Activated naive CD8-positive, alpha-beta T cell treated with anti-CD3 and anti-CD28 coated beads for 36 hours (primary cell): Measurements from ENCODE around the gene PDLIM4. TPM values are rescaled to one million over a fixed set of nuclear protein-coding genes. Genes with fewer than 3 reads are reported as not detected.
A peak's percentile ranks its signal among the peaks of the same experiment; 100 is the strongest.

Source experiments
- DNase-seq: peaks from one replicate; pipeline ENCODE4 v3.0.0; 2021
- H3K27ac Mint-ChIP-seq: one replicate; pipeline ENCODE4 v1.8.0; 2022; ENCODE audit warnings: mild to moderate bottlenecking, moderate library complexity, mixed read lengths
- H3K27me3 Mint-ChIP-seq: one replicate; pipeline ENCODE4 v1.8.0; 2022; ENCODE audit warnings: mild to moderate bottlenecking, mixed read lengths
- H3K36me3 Mint-ChIP-seq: one replicate; pipeline ENCODE4 v1.8.0; 2021; ENCODE audit warnings: mild to moderate bottlenecking, mixed read lengths
- H3K4me1 Mint-ChIP-seq: one replicate; pipeline ENCODE4 v1.8.0; 2021; ENCODE audit warnings: mixed read lengths
- H3K4me3 Mint-ChIP-seq: one replicate; pipeline ENCODE4 v1.8.0; 2022; ENCODE audit warnings: mild to moderate bottlenecking, moderate library complexity, mixed read lengths
- H3K9me3 Mint-ChIP-seq: one replicate; pipeline ENCODE4 v1.8.0; 2022; ENCODE audit warnings: mixed read lengths
- total RNA-seq, 2 experiments: library from RNA; stranded (reverse); gene quantifications; one replicate each; pipeline ENCODE4 v1.2.3, GENCODE V29; 2021

PDLIM4 gene
- total RNA-seq, 2 experiments from 2014 or later, result 0.31 TPM; not detected in 1

DNA sequence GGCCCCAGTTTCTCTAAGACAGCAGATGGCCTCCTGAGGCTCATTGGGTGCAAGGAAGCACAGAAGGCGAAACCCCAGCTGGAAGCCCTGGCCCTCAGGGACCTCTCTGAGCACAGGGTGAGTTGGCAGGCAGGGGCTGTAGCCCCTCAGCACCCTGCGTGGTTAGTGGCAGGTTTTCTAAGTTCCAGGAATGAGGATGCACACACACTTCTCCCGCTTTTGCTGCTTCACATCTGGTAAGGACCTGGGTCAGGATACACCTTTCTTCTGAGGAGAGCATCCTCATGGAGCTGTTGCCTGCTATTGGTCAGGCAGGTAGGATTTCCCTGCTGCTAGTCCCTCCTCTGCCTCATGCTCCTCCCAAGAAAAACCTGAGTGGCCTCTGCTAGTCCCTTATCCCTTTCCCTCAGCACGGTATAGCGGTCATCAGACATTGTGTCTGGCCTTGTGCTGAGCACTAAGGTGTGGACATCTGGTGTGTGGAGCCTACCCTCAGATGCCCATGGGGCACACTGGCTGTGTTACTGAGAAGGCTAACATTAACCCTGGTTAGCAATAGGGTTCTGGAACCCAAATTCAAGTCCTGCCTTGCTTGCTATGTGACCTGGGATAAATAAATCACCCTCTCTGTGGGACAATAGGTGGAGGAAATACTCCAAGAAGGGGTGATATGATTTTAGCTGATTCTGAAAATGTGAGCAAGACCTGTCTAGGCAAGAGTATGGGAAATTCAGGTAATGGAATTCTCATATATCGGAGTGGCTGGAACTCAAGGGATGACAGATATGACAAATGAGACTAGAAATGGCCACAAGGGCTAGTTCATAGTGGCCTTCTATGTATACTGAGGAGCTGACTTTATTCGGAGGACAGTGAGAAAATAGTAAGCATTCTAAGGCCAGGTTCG lies 38.3 kb downstream of the PDLIM4 start:
- peak overlapping the region; percentile 89 for H3K4me3 Mint-ChIP-seq
- H3K36me3 Mint-ChIP-seq, result no peaks in the 10 kb centered on the region
- no peaks in the 10 kb centered on the region for H3K27me3 Mint-ChIP-seq
- H3K4me1 Mint-ChIP-seq, result peaks cover 25% of the 10 kb centered on the region
- H3K27ac Mint-ChIP-seq, result peak overlapping the region; percentile 95
- DNase-seq, result no peak
- H3K9me3 Mint-ChIP-seq, result no peaks in the 10 kb centered on the region

DNA sequence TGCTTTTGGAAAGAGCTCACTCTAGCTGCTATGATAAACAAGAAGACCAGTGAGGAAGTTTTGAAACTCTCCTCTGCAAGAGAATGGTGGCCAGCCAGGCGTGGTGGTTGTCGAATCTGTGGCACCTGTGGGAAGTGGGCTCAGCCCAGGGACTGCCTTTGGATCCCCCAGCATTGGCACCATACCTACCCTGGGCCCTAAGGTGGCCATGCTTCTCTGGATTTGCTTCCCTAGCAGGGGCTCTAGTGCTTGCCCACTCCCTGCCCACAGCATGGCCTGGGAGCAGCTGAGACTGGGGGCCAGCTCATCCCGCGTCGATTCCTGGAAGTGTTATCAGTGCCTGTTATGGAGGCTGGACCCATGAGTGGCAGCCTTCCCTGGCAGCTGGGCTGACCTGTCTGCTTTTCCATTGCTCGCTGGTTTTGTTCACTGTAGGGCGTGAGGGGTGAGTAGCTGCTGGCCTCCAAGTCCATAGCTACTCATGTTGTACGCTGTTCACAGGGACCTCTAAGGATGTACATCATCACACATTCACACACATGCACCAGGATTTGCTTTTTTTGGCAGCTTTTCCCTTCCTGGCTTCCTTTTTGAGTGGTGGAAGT lies 39.0 kb downstream of the PDLIM4 start:
- no peaks in the 10 kb centered on the region for H3K9me3 Mint-ChIP-seq
- no peak for DNase-seq
- no peak overlapping the region for H3K4me3 Mint-ChIP-seq
- H3K4me1 Mint-ChIP-seq, result peaks cover 22% of the 10 kb centered on the region
- no peaks in the 10 kb centered on the region for H3K36me3 Mint-ChIP-seq
- H3K27ac Mint-ChIP-seq, result no peak overlapping the region
- no peaks in the 10 kb centered on the region for H3K27me3 Mint-ChIP-seq

DNA sequence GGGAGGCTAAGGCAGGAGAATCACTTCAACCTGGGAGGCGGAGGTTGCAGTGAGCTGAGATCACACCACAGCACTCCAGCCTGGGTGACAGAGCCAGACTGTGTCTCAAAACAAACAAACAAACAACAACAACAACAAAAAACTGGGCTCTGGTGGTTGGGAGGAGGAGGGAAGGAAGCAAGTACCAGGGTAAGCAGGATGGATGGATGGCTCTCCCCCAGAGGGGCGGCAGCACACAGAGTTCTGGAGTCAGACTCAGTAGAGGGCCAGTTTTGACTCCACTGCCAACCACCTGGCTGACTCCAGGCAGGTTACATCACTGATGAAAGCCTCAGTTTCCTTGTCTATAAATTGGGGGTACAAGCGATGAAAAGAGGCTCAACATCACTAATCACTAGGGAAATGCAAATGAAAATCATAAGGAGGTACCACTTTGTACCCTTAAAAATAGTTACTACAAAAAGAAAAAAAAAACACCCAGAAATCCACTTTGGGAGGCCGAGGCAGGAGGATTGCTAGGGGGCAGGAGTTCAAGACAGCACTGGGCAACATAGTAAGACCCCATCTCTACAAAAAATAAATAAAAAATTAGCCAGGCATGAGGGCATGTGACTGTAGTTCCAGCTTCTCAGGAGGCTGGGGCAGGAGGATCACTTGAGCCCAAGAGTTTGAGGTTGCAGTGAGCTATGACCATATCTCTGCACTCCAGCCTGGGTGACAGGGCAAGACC lies 39.9 kb downstream of the PDLIM4 start:
- Mint-ChIP-seq H3K36me3 (no peaks in the 10 kb centered on the region), H3K4me1 (peaks cover 22% of the 10 kb centered on the region), H3K9me3 (no peaks in the 10 kb centered on the region), H3K27ac (no peak overlapping the region), H3K27me3 (no peaks in the 10 kb centered on the region), H3K4me3 (no peak overlapping the region)
- no peak for DNase-seq

DNA sequence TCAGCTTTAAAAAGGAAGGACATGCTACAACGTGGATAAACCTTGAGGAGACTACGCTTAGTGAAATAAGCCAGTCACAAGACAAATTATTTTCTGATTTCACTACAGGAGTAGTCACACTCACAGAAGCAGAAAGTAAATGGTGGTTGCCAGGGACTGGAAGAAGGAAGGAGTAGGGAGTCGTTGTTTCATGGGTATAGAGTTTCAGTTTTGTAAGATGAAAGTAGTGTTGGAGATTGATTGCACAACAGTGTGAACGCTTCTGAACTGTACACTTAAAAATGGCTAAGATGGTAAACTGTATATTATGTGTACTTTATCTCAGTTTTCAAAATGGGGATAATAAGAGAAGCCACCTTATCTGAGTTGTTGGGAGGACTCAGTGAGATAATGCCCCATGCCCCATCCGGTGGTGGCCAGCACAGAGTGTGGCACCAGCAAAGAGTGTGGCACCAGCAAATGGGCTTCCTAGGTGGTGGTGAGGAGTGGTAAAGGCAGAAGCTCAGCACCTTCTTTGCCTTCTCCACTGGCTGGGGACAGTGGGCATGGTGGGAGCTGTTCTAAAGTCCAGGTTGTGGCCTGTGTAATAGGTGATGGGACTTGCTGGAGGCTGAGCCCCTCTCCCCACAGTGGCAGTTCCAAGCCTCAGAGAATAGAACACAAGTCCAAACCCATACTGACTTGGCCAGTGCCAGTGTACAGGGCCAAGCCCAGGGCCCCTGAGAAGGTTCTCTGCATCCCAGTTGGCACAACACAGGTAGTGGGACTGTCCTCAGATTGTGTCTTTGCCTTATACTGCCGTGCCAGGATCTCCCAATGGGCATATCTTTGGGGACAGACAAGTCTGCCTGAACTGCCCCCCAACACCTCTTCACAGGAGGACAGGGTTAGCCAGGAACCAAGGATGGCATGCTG lies 41.1 kb downstream of the PDLIM4 start:
- Mint-ChIP-seq H3K4me3 (no peak overlapping the region), H3K9me3 (no peaks in the 10 kb centered on the region), H3K4me1 (peaks cover 17% of the 10 kb centered on the region), H3K27ac (no peak overlapping the region), H3K36me3 (peaks cover 2% of the 10 kb centered on the region), H3K27me3 (no peaks in the 10 kb centered on the region)
- DNase-seq, result no peak

DNA sequence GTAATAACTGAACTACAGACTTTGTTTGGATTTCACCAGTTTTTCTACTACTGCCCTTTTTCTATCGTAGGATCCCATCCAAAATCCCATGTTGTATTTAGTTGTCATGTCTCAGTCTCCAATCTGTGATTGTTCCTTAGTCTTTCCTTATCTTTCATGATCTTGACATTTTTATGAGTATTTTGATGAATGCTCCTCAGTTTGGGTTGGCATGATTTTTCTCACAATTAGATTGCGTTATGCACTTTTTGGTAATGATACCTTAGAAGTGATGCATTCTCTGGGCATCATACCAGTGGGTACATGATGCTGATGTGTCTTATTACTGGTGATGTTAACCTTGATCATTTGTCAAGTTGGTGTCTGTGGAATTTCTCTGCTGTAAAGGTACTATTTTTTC lies 42.4 kb downstream of the PDLIM4 start:
- DNase-seq, result no peak
- H3K27ac Mint-ChIP-seq, result no peak overlapping the region
- H3K4me1 Mint-ChIP-seq, result peaks cover 14% of the 10 kb centered on the region
- H3K36me3 Mint-ChIP-seq, result peaks cover 12% of the 10 kb centered on the region
- no peaks in the 10 kb centered on the region for H3K27me3 Mint-ChIP-seq
- no peak overlapping the region for H3K4me3 Mint-ChIP-seq
- peaks cover 7% of the 10 kb centered on the region for H3K9me3 Mint-ChIP-seq

DNA sequence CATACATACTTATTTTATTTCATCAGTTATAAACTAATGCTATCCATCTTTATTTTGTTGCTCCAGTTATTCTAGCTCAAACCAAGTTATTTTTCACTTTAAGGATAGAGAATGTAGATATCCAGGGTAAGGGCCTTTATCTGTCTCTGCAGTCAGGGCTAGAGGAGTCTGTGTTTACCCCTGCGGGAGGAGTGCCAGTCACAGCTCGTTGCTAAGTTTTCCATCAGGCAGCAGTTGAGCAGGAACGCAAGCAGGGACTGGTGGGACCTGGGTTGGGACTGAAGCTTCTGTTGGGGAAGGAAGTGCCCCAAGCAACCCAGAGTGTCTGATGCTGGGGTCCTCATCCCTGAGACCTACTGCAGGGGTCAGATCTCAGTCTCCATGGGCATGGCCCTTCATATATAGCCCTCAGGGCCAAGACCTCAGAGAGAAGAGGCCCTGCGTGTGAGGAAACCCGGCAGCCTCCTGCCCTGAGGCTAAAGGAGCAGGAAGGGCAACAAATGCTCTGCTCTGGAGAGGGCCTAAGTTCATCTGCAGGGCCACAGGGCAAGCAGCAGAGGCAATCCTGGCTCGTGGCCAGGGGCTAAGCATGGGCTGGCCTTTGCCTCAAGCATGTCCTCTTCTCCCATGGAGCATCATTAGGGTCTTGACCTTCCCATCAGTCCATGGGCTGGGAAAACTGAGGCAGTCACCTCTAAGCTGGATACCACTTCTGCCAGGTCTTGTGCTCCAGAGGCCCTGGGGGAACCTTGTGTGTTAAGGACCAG lies 43.3 kb downstream of the PDLIM4 start:
- peaks cover 13% of the 10 kb centered on the region for H3K9me3 Mint-ChIP-seq
- H3K27ac Mint-ChIP-seq, result no peak overlapping the region
- H3K4me1 Mint-ChIP-seq, result peaks cover 6% of the 10 kb centered on the region
- peaks cover 14% of the 10 kb centered on the region for H3K36me3 Mint-ChIP-seq
- DNase-seq, result no peak
- no peak overlapping the region for H3K4me3 Mint-ChIP-seq
- H3K27me3 Mint-ChIP-seq, result no peaks in the 10 kb centered on the region

DNA sequence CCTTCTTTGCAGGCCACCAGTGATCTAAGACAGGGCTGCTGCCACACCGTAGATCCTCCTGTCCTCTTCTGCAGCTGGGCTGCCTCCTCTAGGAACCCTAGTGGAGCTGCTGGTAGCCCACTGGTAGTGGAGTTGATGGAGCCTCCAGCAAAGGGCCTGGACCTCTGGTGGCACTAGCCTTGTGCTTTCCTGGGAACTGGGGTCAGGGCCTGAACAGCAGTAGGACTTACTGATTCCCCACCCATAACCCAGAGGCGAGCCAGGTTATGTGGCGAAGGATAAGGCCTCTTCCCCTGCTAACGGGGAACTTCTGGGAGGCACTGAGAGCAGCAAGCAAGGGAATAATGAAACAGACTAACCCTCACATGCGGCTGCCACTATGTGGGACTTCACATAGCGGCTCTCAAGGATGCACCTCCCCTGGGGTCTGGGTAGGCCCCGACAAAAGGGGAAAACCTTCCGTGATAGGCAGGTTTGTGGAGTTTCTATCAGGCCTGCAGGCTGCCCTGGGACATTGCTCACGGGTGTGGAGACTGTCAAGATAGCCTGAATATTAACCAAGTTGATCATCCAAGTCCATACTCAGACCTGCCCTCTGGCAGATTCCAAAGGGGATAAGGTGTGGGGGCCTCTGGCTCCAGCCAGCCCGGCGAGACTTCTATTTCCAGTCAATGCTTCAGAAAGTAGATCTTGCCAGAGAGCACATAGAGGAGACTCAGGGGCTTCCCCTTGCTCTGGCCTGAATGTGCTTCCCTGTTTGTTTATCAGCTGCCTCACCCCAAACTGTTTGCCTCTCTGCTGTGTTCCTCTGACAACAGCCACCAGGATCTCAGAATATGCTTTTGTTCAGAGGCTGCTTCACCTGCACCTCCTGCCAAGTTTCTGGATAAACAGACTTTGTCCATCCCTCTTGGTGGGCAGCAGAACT lies 44.1 kb downstream of the PDLIM4 start:
- H3K27ac Mint-ChIP-seq, result no peak overlapping the region
- peaks cover 14% of the 10 kb centered on the region for H3K36me3 Mint-ChIP-seq
- DNase-seq, result no peak
- H3K9me3 Mint-ChIP-seq, result peaks cover 13% of the 10 kb centered on the region
- H3K27me3 Mint-ChIP-seq, result no peaks in the 10 kb centered on the region
- H3K4me1 Mint-ChIP-seq, result peaks cover 6% of the 10 kb centered on the region
- H3K4me3 Mint-ChIP-seq, result no peak overlapping the region

DNA sequence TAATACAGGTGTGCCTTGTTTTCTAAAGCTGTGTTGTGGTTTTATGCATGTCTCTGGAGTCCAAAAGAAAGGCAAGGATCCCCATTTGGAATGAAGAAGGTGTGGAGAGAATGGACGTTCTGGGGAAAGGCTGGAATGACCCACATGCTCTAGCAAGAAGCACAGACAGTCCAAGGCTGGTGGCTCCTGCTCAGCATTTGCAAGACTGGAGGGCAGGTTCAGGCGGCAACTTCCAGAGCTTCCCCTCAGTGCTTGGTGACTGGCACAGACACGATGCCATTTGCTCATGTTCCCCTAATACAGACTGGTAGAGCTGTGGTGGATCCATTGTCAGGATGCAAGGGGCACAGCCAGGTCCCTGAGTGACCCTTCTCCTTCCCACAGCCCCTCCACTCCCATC lies 44.9 kb downstream of the PDLIM4 start:
- Mint-ChIP-seq H3K36me3 (peaks cover 14% of the 10 kb centered on the region), H3K27me3 (no peaks in the 10 kb centered on the region), H3K9me3 (peaks cover 13% of the 10 kb centered on the region), H3K27ac (no peak overlapping the region), H3K4me1 (peaks cover 6% of the 10 kb centered on the region), H3K4me3 (no peak overlapping the region)
- no peak for DNase-seq

DNA sequence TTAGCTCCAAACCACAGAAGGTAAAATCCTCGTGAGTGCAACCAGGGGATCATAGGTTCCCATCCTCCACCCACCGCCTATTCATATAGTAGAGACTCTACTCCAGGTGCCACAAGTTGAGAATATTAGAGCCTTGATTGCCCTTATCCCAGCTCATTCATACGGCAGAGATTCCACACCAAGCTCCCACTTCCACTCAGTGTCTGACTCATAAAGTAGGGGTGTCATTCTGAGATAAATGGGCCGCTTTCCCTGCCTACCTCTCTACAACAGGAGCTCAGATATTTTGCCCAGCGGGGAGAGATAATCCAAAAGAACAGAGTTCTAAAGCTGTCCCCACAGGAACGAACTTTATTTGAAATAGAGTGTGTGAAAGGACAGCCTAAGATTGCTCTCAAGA lies 46.1 kb downstream of the PDLIM4 start:
- Mint-ChIP-seq H3K27ac (no peak overlapping the region), H3K4me3 (no peak overlapping the region), H3K36me3 (peaks cover 14% of the 10 kb centered on the region), H3K4me1 (no peaks in the 10 kb centered on the region), H3K9me3 (peaks cover 13% of the 10 kb centered on the region), H3K27me3 (no peaks in the 10 kb centered on the region)
- DNase-seq, result no peak

DNA sequence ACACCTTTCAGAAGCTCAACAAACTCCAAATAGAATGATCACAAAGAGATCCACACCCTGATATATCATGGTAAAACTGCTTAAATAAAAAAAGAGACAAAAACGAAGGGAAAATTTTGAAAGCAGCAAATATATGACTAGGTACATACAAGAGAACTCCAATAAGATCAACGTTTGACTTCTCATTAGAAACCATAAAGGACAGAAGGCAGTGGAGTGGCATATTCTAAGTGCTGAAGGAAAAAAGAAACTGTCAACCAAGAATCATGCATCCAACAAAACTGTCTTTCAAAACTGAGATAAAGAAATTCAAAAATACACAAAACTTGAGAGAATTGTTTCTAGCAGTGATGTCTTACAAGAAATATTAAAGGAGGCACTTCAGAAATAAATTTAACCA lies 47.9 kb downstream of the PDLIM4 start:
- Mint-ChIP-seq H3K4me3 (no peak overlapping the region), H3K27me3 (no peaks in the 10 kb centered on the region), H3K4me1 (no peaks in the 10 kb centered on the region), H3K9me3 (peaks cover 13% of the 10 kb centered on the region), H3K36me3 (peaks cover 14% of the 10 kb centered on the region), H3K27ac (no peak overlapping the region)
- no peak for DNase-seq

DNA sequence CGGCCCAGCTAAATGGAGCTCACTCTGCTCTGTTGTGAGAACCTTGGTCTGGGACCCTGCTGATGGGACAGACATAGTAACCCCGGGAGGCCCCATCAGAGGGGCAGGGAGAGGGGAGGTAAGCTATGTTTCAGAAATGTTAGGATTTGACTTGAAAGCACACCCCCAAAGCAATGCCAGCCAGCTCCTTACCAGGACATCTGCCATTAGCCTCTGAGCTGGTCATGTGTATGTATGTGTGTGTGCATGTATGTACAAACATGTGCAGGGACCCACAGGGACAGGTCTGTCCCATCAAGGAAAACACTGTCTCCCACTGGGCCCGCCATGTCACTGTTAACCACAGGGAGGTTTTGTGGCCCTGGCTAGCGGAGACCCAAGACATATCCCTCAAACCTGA lies 51.2 kb downstream of the PDLIM4 start:
- H3K4me3 Mint-ChIP-seq, result no peak overlapping the region
- no peak for DNase-seq
- H3K27me3 Mint-ChIP-seq, result no peaks in the 10 kb centered on the region
- no peak overlapping the region for H3K27ac Mint-ChIP-seq
- peaks cover 13% of the 10 kb centered on the region for H3K9me3 Mint-ChIP-seq
- peaks cover 10% of the 10 kb centered on the region for H3K36me3 Mint-ChIP-seq
- H3K4me1 Mint-ChIP-seq, result no peaks in the 10 kb centered on the region

DNA sequence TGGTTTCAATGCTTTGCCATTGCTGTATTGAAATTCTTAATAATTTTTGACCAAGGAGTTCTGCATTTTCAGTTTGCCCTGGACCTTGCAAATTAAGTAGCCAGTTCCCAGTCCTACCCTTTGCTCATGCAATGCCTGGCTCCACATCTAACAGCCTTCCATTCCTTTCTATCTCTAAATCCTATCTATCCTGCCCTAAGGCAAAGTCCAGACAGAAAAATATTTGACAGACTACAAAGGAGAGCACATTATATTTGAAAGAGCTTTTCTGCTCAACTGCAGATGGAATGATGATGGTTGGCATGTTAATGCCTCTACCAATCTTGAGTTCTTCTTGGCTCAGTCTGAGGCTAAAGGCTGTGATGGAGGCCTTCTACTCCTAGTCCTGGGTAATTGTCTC lies 52.2 kb downstream of the PDLIM4 start:
- Mint-ChIP-seq H3K4me1 (no peaks in the 10 kb centered on the region), H3K27ac (no peak overlapping the region), H3K36me3 (peaks cover 7% of the 10 kb centered on the region), H3K27me3 (no peaks in the 10 kb centered on the region), H3K9me3 (peaks cover 6% of the 10 kb centered on the region), H3K4me3 (no peak overlapping the region)
- no peak for DNase-seq

DNA sequence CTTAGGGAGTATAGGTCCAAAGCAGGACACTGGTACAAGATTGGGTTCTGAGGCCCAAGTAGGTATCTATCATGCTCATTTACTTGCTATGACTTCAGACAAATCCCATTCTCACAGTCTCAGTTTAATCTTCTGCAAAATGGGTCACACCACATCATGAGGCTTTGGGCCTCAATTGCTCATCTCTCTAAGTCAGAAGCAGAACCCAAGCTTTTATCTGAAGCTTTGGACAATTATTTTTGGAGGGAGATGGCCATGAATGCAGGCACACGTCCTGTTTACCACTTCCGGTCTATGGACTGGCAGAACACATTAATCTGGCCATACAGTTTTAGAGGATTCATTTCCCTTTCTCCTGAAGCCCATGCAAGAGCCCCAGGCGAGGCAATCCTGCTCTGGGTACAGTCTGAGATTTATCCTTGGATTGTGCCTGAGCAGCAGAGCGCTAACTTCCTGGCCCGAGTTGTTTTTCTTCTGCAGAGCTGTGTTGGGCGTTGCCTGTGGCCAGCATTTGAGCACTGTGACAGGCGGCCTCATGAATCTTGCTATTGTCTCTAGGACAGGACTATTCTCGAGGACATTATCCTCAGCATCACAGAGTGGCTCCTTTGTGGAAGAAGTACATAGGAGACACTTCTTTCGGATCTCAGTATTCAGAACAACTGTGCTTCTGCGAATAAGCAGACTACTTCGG lies 52.8 kb downstream of the PDLIM4 start:
- peaks cover 3% of the 10 kb centered on the region for H3K9me3 Mint-ChIP-seq
- no peaks in the 10 kb centered on the region for H3K4me1 Mint-ChIP-seq
- H3K36me3 Mint-ChIP-seq, result peaks cover 5% of the 10 kb centered on the region
- H3K27me3 Mint-ChIP-seq, result no peaks in the 10 kb centered on the region
- no peak overlapping the region for H3K4me3 Mint-ChIP-seq
- H3K27ac Mint-ChIP-seq, result no peak overlapping the region
- no peak for DNase-seq
